GM21381 (cell line): ENCODE measurements around the gene RNF40.
"Not testable (repeated sequence)": the region's sequence is repeated elsewhere in the genome, so short reads cannot be mapped to it uniquely, and the experiment has no call there.

Source experiments
- ATAC-seq: cut with Tn5 transposase; IDR thresholded peaks from one replicate; pipeline ENCODE4 v1.9.1; 2021; ENCODE audit warnings: mild to moderate bottlenecking, moderate library complexity; ENCODE audit not compliant: unreplicated experiment

RNF40 gene

DNA sequence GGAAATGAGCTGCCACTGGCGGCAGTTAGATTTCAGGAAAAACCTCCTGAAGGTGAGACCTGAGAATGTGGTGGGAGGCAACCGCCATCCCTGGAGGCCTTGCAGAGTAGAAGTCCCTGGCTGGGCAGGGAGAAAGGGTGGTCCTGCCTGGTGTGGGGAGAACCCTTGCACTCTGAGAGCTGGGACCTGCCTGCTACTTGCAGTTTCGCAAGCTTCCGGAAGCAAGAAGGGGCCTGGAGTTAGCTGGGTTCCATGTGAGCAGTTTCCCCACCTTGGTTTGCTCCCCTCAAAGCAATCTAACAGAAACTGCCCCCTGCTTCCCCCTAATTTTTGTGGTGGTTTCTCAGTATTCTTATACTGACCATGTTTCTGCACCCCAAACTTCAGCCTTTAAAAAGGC is 18.4 kb downstream of the RNF40 start:
- no peak for ATAC-seq

- no peak for ATAC-seq
These were observed 20.6 kb downstream of the RNF40 start for GRCh38 chr16:30782486-30783279.

GRCh38 chr16:30783280-30784109 is 21.4 kb downstream of the RNF40 start:
- ATAC-seq, result no peak

- no peak for ATAC-seq
These were observed 22.1 kb downstream of the RNF40 start for GRCh38 chr16:30784215-30784614.

GRCh38 chr16:30785126-30786106 is 23.3 kb downstream of the RNF40 start:
- ATAC-seq, result no peak

DNA sequence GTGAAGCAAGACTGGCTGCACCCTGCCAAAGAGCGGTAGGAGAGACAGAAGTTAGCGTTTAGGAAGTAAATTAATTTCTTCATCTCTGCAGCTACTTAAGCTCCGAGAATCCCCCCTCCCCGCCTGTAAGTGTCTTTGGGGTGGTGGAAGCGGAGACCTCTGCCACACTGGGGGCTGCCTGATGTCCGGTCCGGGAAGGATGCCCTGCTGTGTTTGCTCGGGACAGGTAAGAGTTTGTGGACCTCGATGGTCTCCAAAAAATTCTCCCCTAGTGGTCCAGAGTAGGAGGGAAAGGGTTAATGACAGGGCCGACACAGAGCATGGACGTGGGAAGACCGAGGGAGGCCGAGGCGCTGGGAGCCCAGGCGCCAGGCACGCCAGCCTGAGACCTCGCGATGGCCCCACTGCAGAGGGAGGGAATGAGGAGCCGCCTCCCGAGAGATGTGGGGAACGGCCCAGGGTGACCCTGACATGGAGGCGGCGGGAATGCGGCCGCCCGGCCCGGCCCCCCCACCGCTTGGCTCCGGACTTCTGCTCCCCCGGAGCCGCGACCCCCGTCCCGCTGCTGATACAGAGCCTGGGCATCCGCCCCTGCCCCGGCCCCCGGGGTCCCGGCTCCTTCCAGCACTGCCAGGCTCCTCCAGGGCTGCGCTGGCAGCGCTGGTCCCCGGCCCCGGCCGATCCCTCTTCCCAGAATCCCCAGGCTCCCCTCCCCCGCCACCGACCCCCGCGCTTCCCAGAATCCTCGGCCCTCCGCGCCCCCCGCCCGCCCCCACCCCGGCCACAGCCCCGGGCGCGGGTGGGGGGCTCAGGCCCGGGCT is 24.2 kb downstream of the RNF40 start:
- ATAC-seq, result no peak

GRCh38 chr16:30786936-30787612 is 25.0 kb downstream of the RNF40 start, which contains the start of gene ZNF629:
TSS of gene ZNF629 (minus strand) at chr16:30787205. CDS start at chr16:30784482, 2,723 bp downstream.
- no peak for ATAC-seq

DNA sequence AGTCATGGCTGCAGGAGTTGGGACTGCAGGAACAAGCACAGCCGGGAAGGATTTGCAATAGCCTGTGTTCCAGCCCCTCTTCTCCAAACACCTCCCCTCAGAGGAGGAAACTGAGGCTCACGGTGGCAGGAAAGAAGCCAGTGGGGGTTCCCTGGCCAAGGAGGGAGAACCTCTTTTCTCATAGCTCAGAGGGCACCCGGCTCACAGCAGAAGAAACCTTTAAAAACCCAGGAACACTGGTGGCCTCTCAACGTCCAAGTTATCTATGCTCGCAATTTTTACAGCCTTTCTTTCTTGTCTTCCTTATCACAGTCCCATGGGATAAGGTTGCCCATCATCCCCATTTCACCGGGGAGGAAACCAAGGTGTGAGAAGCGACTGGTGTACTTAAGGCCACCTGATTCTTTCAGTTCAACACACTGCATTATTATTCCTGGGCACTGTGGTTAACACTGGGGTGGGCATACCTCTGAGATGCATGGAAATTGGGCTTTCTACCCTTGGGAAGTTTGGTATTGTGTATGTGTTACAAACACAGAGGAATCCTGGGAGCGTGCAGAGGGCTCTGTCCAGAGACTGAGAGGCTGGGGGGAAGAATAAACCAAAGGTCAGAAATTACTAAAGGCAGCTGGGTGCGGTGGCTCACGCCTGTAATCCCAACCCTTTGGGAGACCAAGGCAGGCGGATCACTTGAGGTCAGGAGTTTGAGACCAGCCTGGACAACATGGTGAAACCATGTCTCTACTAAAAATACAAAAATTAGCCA is 25.7 kb downstream of the RNF40 start:
- no peak for ATAC-seq

GRCh38 chr16:30793508-30794069 is 31.5 kb downstream of the RNF40 start:
- ATAC-seq, result no peak

GRCh38 chr16:30794634-30795033 is 32.5 kb downstream of the RNF40 start:
- ATAC-seq, result no peak

DNA sequence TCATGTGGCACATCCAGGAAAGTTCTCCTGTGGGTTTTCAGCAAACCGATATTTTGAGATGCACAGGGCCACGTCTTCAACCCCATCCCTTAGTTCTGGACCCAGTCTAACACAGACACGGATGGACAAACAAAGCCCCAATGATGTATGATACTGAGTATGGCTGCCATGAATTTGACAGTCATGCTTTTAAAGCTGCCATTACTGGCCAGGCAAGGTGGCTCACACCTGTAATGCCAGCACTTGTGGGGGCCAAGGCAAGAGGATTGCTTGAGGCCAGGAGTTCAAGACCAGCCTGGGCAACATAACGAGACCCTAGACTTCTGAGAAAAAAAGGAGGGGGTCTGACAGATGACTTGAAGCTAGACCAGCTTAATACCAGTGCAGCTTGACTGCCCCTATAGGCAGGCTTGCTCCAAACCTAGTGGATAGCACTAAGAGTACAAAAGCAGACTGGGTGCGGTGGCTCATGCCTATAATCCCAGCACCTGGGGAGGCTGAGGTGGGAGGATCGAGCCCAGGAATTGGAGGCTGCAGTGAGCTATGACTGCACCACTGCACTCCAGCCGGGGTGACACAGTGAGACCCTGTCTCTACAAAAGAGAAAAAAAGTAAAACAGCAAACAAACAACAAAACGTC is 35.7 kb downstream of the RNF40 start:
- no peak for ATAC-seq

DNA sequence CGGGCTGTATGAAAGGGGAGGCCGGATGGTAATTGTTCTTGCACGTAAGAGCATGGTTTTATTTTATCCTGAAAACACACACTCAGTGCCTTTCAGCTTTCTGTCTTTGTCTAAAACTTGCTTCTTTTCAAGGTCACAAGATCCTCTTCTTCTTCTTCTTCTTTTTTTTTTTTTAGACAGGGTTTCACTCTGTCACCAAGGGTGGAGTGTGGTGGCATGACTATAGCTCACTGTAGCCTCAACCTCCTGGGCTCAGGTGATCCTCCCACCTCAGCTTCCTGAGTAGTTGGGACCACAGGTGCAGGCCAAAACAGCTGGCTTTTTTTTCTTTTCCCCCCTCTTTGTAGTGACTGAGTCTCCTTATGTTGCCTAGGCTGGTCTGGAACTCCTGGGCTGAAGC is 40.8 kb downstream of the RNF40 start:
- no peak for ATAC-seq

GRCh38 chr16:30805056-30805369 is 42.9 kb downstream of the RNF40 start:
- ATAC-seq, result no peak

- no peak for ATAC-seq
These were observed 43.4 kb downstream of the RNF40 start for GRCh38 chr16:30805370-30806169.

- no peak for ATAC-seq
These were observed 46.0 kb downstream of the RNF40 start for GRCh38 chr16:30808146-30808545.

DNA sequence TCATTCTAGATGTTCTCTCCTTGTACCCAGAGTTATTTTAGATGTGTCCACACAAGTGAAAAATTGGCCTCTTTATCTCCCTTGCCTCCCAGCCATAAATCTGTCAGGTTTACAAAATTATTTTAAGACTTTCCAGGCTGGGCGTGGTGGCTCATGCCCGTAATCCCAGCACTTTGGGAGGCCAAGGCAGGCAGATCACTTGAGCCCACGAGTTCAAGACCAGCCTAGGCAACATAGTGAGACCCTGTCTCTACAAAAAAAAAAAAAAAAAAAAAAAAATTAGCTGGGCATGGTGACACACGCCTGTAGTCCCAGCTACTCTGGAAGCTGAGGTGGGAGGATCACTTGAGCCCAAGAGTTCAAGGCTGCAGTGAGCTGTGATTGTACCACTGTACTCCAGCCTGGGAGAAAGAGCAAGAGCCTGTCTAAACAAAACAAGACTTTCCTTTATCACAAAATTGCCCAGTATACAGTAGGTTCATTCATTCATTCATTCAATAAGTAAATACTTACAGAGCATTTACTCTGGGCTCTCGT is 46.8 kb downstream of the RNF40 start:
- not testable (repeated sequence) for ATAC-seq

GRCh38 chr16:30809675-30810074 is 47.6 kb downstream of the RNF40 start:
- not testable (repeated sequence) for ATAC-seq
